Mucosa of stomach (tissue), 1 donor: ENCODE measurements around the gene FADS2.

Experiments used
- H3K27me3 ChIP-seq: one replicate; pipeline ENCODE4 v1.7.0; 2013; ENCODE audit warnings: mild to moderate bottlenecking, low read length; ENCODE audit not compliant: control insufficient read depth, insufficient read depth
- H3K36me3 ChIP-seq: one replicate; pipeline ENCODE4 v1.7.0; 2013; ENCODE audit warnings: low read length; ENCODE audit not compliant: control insufficient read depth, insufficient read depth
- H3K4me1 ChIP-seq: one replicate; pipeline ENCODE4 v1.7.0; 2013; ENCODE audit warnings: mild to moderate bottlenecking, low read length; ENCODE audit not compliant: control insufficient read depth, insufficient read depth
- H3K4me3 ChIP-seq: one replicate; pipeline ENCODE4 v1.7.0; 2013; ENCODE audit warnings: low read length
- H3K9ac ChIP-seq: one replicate; pipeline ENCODE4 v1.7.0; 2013; ENCODE audit warnings: mild to moderate bottlenecking, low read length, moderate library complexity
- H3K9me3 ChIP-seq: one replicate; pipeline ENCODE4 v1.7.0; 2013; ENCODE audit warnings: mild to moderate bottlenecking, low read length, moderate library complexity; ENCODE audit not compliant: control insufficient read depth
- donor health status: Pancreatic carcinoma.

The FADS2 gene

DNA sequence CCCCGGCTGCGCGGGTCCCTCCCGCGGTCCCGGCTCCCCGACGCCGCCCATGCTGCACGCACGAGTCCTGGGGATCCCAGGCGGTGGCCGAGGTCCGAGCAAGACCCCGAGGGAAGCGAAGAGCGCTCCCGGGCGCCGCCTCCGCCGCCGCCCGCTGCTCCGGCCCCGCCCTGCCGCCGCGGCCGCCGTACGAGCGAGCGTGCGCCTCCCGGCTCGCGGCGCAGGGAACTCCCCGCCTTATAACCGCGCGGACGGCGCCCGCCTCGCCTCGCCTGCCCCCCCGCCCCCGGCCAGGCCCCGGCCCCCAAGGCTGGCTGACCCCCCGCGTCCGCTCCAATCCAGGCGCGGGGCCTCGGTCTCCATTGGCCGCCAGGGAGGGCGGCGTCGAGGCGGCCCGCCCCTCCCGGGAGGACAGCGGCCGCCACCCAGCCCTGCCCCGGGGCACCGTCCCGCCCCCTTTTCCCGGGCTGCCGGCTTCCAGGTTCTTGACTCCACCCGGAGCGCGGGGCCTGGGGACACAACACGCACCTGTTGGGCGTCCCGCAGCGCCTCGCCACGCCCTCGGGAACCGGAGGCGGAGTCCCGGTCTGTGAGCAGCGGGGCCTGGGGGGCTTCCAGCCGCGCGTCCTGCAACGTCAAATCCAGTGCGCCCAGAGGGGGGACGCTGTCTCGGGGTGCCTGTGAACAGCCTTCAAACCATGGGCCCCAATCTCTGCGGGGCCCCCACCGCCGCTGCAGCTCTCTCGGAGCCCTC is 63.4 kb downstream of the FADS2 start, which contains the start of gene FADS3:
Gene FADS3, minus strand, starts transcription at position 215 of the 754 bp plus-strand sequence. Its CDS starts 164 bp downstream, at position 51.
- Histone ChIP-seq H3K4me1 (peaks cover 9% of the 10 kb centered on the region), H3K4me3 (peak within 1 kb of the TSS; percentile 46), H3K9me3 (no peaks in the 10 kb centered on the region), H3K27me3 (no peaks in the 10 kb centered on the region), H3K36me3 (no peaks in the 10 kb centered on the region), H3K9ac (peak within 1 kb of the TSS; percentile 51)

DNA sequence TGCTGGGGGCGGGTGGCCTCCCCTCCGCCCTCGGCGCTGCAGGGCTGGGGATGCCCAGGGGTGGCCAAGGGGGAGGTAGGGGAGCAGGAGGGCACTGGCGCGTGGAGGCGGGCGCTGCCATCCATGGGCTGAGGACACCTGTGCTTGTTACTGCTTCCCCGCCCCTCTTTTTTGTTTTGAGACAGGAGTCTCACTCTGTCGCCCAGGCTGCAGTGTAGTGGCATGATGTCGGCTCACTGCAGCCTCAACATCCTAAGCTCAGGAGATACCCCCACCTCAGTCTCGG is 63.9 kb downstream of the FADS2 start:
- H3K27me3 ChIP-seq: no peaks in the 10 kb centered on the region
- H3K9me3 ChIP-seq: no peaks in the 10 kb centered on the region
- peak overlapping the region; percentile 19 for H3K4me3 ChIP-seq
- peak overlapping the region; percentile 22 for H3K9ac ChIP-seq
- H3K4me1 ChIP-seq: peaks cover 9% of the 10 kb centered on the region
- H3K36me3 ChIP-seq: no peaks in the 10 kb centered on the region

DNA sequence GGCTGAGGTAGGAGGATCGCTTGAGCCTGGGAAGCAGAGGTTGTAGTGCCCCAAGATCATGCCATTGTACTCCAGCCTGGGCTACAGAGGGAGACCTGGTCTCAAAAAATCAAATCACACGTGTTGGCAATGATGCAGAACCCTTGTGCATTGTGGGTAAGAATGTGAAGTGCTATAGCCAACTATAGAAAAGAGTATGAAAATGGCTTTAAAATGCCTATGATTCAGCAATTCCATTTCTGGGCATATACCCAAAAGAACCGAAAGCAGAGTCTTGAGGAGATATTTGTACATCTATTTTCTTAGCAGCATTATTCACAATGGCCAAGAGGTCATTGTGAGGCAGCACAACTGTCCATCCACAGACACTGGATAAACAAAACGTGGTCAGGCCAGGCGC is 65.9 kb downstream of the FADS2 start:
- H3K27me3 ChIP-seq: no peaks in the 10 kb centered on the region
- H3K4me1 ChIP-seq: peaks cover 9% of the 10 kb centered on the region
- no peak overlapping the region for H3K4me3 ChIP-seq
- H3K9ac ChIP-seq: no peak overlapping the region
- no peaks in the 10 kb centered on the region for H3K36me3 ChIP-seq
- no peaks in the 10 kb centered on the region for H3K9me3 ChIP-seq

DNA sequence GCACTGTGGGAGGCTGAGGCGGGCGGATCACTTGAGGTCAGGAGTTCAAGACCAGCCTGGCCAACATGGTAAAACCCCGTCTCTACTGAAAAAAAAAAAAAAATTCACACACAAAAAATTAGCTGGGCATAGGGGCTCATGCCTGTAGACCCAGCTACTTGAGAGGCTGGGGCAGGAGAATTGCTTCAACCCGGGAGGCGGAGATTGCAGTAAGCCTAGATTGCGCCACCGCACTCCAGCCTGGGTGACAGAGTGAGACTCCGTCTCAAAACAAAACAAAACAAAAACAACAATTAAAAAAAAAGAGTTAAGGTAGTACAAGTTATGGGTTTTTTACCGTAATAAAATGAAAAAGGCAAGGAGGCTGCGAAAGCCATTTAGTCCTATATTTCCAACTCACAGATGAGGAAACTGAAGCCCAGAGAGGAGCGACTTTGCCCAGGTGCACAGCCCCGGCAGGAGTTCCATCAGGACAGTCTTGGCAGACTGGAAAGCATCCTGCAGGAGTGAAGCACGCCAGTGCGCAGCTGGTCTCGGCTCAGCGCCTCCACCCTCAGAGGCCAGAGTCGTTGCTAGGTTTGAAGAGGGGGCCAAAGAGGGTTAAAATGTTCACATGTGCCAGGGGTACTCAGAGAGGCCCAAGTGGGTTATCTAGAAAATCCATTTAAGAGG is 67.1 kb downstream of the FADS2 start:
- Histone ChIP-seq H3K4me3 (no peak overlapping the region), H3K27me3 (no peaks in the 10 kb centered on the region), H3K4me1 (peaks cover 9% of the 10 kb centered on the region), H3K9ac (no peak overlapping the region), H3K36me3 (no peaks in the 10 kb centered on the region), H3K9me3 (no peaks in the 10 kb centered on the region)

DNA sequence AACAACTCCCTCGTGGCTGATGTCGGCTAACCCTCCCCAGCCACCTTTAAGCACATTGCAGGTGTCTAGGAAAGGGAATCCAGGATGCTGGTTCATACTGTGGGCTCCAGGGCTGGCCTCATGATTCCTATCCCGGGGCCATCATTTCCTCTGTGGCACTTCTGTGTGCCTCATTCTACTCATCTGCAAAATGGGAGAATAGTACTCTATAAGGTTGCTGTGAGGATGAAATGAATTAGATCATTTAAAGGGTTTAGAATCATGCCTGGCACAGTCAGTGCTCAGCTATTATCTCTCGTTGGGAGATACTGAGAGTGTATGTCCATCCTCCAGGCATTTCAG is 67.6 kb downstream of the FADS2 start:
- no peaks in the 10 kb centered on the region for H3K27me3 ChIP-seq
- H3K4me1 ChIP-seq: peaks cover 4% of the 10 kb centered on the region
- H3K4me3 ChIP-seq: no peak overlapping the region
- no peak overlapping the region for H3K9ac ChIP-seq
- no peaks in the 10 kb centered on the region for H3K36me3 ChIP-seq
- H3K9me3 ChIP-seq: no peaks in the 10 kb centered on the region

DNA sequence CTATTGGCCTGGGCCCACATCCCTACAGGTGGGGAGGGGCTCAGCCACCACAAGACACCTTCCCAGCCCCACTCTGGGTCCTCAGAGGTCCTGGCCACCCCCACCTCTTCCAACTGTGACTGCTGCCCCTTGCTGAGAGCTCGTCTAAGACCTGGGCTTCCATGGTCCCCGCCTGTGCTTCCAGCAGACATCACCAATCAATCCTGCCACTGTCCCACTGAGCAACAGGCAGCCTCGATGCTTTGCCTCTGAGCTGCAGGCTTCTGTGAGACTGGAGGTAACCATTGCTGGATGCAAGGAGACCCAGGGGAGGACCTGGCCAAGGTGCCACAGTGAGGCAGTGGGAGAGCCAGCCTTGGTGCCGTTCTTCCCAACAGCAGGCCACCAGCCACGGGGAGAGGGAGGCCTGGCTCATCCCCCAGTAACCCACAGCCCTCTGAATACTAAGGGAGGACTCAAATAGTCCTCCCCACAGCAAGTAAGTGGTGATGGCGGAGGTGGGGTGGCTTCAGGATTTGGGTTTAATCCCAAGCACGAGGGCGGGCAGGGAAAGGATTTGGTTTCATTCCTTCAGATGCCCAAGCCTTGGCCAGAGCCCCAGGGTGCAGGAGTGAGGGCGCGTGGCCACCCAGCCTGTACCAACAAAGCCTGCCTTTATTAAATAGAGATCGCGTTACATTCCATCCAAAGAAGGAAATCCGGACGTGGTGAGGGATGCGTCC is 68.7 kb downstream of the FADS2 start:
- Histone ChIP-seq H3K9ac (no peak overlapping the region), H3K36me3 (no peaks in the 10 kb centered on the region), H3K4me1 (no peaks in the 10 kb centered on the region), H3K9me3 (no peaks in the 10 kb centered on the region), H3K27me3 (no peaks in the 10 kb centered on the region), H3K4me3 (no peak overlapping the region)

DNA sequence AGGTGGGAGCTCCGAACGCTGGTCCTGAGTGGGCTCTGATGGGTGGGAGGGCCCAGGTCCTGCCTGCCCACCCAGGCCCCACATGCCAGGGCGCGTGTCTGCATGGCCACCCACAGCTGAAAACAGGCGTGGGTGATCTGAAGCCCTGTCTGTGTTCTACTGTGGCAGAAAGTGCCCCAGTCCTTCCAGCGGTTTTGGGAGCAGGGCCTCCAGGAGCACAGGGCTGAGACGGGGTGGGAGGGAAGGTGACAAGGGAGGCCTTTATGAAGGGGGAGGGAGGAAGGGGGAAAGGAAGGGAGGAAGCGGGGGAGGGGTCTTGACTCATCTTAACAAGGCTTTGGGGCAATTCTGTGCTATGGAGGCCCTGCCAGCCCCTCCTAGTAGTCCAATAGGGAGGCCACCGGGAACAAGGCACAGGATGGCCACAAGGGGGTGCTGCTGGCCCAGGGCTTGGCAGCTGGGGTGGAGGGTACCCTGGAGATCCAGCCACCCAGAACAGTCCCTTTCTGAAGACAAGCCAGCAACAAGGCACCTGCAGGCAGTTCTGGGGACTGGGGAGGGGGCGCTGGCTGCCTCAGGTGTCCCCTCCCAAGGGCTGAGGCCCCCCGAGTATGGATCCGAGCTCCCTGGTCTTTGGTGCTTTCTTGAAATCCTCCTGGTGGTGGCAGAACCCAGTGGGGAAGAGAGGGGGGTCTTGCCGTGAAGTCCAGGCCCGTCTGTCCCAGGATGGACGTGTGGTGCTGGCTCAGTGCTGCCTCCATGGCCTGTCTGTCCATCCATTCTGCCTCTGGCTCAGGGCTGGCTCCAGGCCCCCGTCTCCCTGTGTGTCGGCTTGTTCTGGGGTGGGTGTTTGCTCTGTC is 69.5 kb downstream of the FADS2 start:
- H3K36me3 ChIP-seq: no peaks in the 10 kb centered on the region
- H3K4me3 ChIP-seq: no peak overlapping the region
- no peaks in the 10 kb centered on the region for H3K27me3 ChIP-seq
- H3K4me1 ChIP-seq: no peaks in the 10 kb centered on the region
- H3K9ac ChIP-seq: no peak overlapping the region
- H3K9me3 ChIP-seq: no peaks in the 10 kb centered on the region

DNA sequence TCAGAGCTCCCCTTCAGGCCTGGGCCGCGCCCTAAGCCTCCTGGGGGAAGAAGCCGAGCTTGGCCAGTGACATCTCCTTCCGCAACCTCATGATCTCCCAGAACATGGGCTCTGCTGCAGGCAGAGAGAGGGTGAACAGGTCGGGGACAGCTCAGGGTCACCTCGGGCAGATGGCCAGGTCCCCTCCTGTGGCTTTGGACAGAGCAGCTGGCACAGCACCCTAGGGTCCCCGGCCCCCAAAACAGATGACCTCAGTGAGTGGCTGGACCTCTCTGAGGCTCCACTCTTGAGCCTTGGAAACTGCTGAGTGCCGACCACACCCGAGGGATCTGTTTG is 70.1 kb downstream of the FADS2 start:
- no peaks in the 10 kb centered on the region for H3K9me3 ChIP-seq
- no peak overlapping the region for H3K9ac ChIP-seq
- no peak overlapping the region for H3K4me3 ChIP-seq
- no peaks in the 10 kb centered on the region for H3K4me1 ChIP-seq
- H3K27me3 ChIP-seq: no peaks in the 10 kb centered on the region
- H3K36me3 ChIP-seq: no peaks in the 10 kb centered on the region

DNA sequence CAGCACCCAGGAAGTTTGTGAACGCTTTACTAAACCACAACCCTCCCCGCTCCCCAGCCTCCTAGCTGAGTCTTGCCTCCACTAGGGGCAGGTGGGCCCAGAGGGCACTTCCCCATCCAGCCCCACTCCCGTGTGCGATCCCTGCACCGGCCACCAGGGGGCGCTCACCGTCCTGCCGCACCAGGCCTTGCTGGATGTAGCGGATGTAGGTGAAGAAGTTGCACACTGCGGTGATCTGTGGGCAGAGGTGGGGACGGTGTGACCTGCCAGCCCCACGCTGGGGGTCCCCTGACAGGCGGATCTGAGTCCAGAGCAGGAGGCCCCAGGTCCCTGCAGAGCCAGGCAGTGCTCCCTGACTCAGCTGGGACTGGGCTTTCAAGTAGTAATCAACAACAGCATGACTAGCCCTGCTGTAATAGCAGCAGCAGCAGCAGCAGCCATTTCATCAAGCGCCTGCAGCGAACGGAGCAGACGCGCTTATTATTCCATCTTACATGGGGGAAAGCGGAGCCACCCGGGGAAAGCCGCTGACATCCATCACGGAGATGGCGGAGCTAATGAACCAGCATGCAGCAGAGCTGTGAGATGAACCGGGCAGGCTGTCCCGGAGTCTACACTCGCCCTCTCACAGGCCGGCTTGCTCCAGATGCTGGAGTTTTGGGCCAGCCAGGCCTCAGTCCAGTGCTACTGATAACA is 71.2 kb downstream of the FADS2 start:
- H3K9ac ChIP-seq: no peak overlapping the region
- no peaks in the 10 kb centered on the region for H3K36me3 ChIP-seq

DNA sequence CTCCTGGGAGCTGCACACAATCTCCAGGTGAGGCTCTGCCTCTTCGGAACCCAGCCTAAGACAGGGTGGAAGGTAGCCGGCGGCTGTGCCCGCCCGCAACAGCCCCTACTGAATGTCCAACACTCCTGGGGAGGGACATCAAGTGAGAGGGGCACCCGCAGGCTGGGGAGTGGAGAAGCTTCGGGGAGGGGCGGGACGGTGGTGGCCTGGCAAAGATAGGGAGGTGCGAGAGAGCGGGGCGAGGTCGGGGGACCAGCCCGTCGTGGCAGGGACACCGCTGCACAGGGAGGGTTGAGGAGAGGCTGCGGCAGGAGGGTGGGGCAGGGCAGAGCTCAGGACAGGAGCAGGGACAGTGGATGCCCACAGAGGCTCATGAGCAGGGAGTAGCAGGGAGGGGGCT is 72.2 kb downstream of the FADS2 start:
- Histone ChIP-seq H3K4me1 (peaks cover 5% of the 10 kb centered on the region), H3K9me3 (no peaks in the 10 kb centered on the region), H3K36me3 (no peaks in the 10 kb centered on the region), H3K27me3 (peaks cover 5% of the 10 kb centered on the region), H3K4me3 (no peak overlapping the region), H3K9ac (no peak overlapping the region)

More for the DNA sequence above, 71.2 kb downstream of the FADS2 start:
- H3K4me1 ChIP-seq: peaks cover 4% of the 10 kb centered on the region
- H3K4me3 ChIP-seq: no peak overlapping the region
- peaks cover 4% of the 10 kb centered on the region for H3K27me3 ChIP-seq
- no peaks in the 10 kb centered on the region for H3K9me3 ChIP-seq

DNA sequence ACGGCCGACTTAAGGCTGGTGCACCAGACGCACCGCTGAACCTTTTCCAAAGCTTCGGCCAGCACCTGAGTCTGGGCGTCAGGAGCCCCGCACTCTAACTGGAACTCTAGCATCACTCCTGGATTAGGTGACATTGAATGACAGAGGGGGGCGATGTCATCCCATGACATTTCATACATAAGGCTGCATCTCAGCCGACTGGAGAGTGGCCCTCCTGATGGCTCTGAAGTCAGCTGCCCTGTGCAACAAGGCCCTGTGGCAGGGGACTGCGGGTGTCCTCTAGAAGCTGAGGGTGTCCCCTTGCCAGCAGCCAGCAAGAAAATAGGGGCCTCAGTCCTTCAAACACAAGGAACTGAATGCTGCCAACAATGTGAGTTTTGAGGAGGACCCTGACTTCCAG is 73.3 kb downstream of the FADS2 start:
- H3K9me3 ChIP-seq: no peaks in the 10 kb centered on the region
- no peaks in the 10 kb centered on the region for H3K36me3 ChIP-seq
- H3K4me1 ChIP-seq: peaks cover 5% of the 10 kb centered on the region
- H3K4me3 ChIP-seq: no peak overlapping the region
- H3K27me3 ChIP-seq: peaks cover 5% of the 10 kb centered on the region
- H3K9ac ChIP-seq: no peak overlapping the region
